Lower leg skin (tissue), 3 donors: ENCODE measurements around the gene LCLAT1.

Source experiments
- CTCF ChIP-seq, 3 donors: fragments of 450-650 bp; IDR thresholded peaks; one replicate each; pipeline ENCODE4 v1.5.1; 2016; ENCODE audit warnings: antibody characterized with exemption in 3 of 3, mild to moderate bottlenecking in 3 of 3, moderate library complexity in 2 of 3
- POLR2A ChIP-seq, 2 donors: fragments of 450-650 bp; IDR thresholded peaks; one replicate each; pipeline ENCODE4 v1.6.1; 2016 to 2017; ENCODE audit warnings: antibody characterized with exemption in 2 of 2, mild to moderate bottlenecking in 1 of 2, moderate library complexity in 1 of 2

- TF ChIP-seq CTCF (IDR thresholded peaks at IDR 0.05) (no peak), POLR2A (IDR thresholded peaks at IDR 0.05) (no peak)
These were observed 174.8 kb downstream of the LCLAT1 start for GRCh38 chr2:30621836-30622235.
